Thymus (tissue), 11 donors: ENCODE results near the gene COL23A1. TPM values are rescaled to one million over a fixed set of nuclear protein-coding genes. Genes with fewer than 3 reads are reported as not detected.

ENCODE experiments used
- DNase-seq, 9 donors: peaks; one replicate each; pipeline ENCODE4 v3.0.0-alpha.2; 2013; ENCODE audit warnings: low spot score in 9 of 9, low read depth in 6 of 9, missing footprints in 1 of 9
- H3K27ac ChIP-seq, 2 donors: one replicate each; pipeline ENCODE4 v1.5.1; 2013; ENCODE audit warnings: control low read depth in 1 of 2, low read depth in 1 of 2, low read length in 1 of 2, mild to moderate bottlenecking in 1 of 2, moderate library complexity in 1 of 2
- H3K27me3 ChIP-seq, 2 donors: one replicate each; pipeline ENCODE4 v1.5.1; 2013; ENCODE audit warnings: low read length in 1 of 2; ENCODE audit not compliant: control insufficient read depth in 2 of 2, insufficient read depth in 1 of 2
- H3K36me3 ChIP-seq, 2 donors: one replicate each; pipeline ENCODE4 v1.5.1; 2013; ENCODE audit warnings: low read length in 1 of 2, mild to moderate bottlenecking in 1 of 2, moderate library complexity in 1 of 2; ENCODE audit not compliant: control insufficient read depth in 2 of 2, insufficient read depth in 2 of 2
- H3K4me1 ChIP-seq, 2 donors: one replicate each; pipeline ENCODE4 v1.5.1; 2013; ENCODE audit warnings: low read length in 2 of 2; ENCODE audit not compliant: control insufficient read depth in 2 of 2, insufficient read depth in 2 of 2
- H3K4me3 ChIP-seq, 2 donors: one replicate each; pipeline ENCODE4 v1.5.1; 2013; ENCODE audit warnings: low read length in 2 of 2, control low read depth in 1 of 2, mild to moderate bottlenecking in 1 of 2
- H3K9me3 ChIP-seq, 2 donors: one replicate each; pipeline ENCODE4 v1.5.1; 2013; ENCODE audit warnings: low read length in 1 of 2, mild to moderate bottlenecking in 1 of 2; ENCODE audit not compliant: control insufficient read depth in 2 of 2, insufficient read depth in 1 of 2
- WGBS: extraction: QIAGEN DNeasy Blood & Tissue Kit; methylation state at CpG from one replicate; pipeline ENCODE4 v1.1.7; 2013; 5-methylcytosine and 5-hydroxymethylcytosine counted together
- polyA plus RNA-seq: library from polyadenylated mRNA; stranded (reverse); fragments of 200-250 nt; gene quantifications from one replicate; pipeline ENCODE4 v1.2.3, GENCODE V29; 2013
- total RNA-seq: library from RNA; stranded (reverse); fragments of 120-200 nt; gene quantifications from one replicate; pipeline ENCODE4 v1.2.4, GENCODE V29; 2013
- donor health status: healthy.

Gene COL23A1
- total and polyA plus RNA-seq, 2 donors: 1.5 to 2.6 TPM

DNA sequence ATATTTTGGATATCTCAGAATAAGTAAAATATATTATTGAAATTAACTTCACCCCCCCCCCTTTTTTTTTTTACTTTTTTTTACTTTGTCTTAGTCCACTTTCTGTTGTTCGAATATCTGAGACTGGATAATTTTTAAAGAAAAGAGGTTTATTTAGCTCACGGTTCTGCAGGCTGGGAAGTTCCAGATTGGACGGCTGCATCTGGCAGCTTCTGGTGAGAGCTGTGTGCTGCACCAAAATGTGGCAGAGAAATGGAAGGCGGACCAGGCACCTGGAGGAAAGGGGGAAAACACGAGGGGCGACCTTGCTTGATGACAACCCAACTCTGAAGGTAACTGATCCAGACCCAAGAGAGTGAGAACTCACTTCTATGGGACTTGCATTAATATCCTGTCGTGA is 397.4 kb downstream of the COL23A1 start:
- WGBS: 97% methylated on average over 7 of the region's 7 CpGs
- H3K27me3 ChIP-seq: peaks cover 0 to 2% of the 10 kb centered on the region in 2 donors
- no peaks in the 10 kb centered on the region for H3K9me3 ChIP-seq
- no peak overlapping the region for H3K4me3 ChIP-seq
- H3K36me3 ChIP-seq: no peaks in the 10 kb centered on the region
- DNase-seq: no peak
- H3K4me1 ChIP-seq: peaks cover 2 to 16% of the 10 kb centered on the region in 2 donors
- H3K27ac ChIP-seq: no peak overlapping the region

DNA sequence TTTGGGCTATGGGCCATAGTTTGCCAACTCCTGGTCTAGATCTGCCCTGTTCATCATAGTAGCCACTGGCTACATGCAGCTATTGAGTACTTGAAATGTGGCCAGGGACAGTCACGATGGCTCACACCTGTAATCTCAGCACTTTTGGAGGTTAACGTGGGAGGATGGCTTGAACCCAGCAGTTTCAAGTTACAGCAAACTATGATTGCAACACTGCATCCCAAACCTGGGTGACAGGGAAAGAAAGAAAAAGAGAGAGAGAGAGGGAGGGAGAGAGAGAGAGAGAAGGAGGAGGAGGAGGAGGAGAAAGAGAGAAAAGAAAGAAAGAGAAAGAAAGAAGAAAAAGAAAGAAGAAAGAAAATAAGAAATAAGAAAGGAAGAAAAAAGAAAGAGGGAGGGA is 397.9 kb downstream of the COL23A1 start:
- no peak for DNase-seq

DNA sequence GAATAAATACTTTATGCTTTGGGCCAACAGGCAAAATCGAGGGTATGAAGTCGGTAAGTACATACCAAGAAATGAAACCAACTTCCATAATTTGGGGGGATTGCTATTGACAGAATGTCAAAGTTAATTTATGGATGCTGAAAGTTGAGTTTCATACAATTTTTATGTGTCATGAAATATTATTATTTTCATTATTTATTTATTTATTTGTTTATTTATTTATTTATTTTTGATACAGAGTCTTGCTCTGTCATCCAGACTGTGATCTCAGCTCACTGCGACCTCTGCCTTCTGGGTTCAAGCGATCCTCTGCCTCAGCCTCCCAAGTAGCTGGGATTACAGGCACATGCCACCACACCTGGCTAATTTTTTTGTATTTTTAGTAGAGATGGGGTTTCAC is 398.5 kb downstream of the COL23A1 start:
- Histone ChIP-seq H3K27ac (no peak overlapping the region), H3K9me3 (no peaks in the 10 kb centered on the region), H3K4me1 (peaks cover 2 to 16% of the 10 kb centered on the region in 2 donors), H3K4me3 (no peak overlapping the region), H3K27me3 (peaks cover 0 to 2% of the 10 kb centered on the region in 2 donors), H3K36me3 (no peaks in the 10 kb centered on the region)
- 85% methylated on average over 4 of the region's 4 CpGs for WGBS
- DNase-seq: no peak

More for the DNA sequence above, 397.9 kb downstream of the COL23A1 start:
- 95% methylated on average over 2 of the region's 2 CpGs for WGBS
- no peaks in the 10 kb centered on the region for H3K36me3 ChIP-seq
- peaks cover 0 to 2% of the 10 kb centered on the region in 2 donors for H3K27me3 ChIP-seq
- H3K9me3 ChIP-seq: no peaks in the 10 kb centered on the region
- peaks cover 2 to 16% of the 10 kb centered on the region in 2 donors for H3K4me1 ChIP-seq
- no peak overlapping the region for H3K4me3 ChIP-seq
- no peak overlapping the region for H3K27ac ChIP-seq

DNA sequence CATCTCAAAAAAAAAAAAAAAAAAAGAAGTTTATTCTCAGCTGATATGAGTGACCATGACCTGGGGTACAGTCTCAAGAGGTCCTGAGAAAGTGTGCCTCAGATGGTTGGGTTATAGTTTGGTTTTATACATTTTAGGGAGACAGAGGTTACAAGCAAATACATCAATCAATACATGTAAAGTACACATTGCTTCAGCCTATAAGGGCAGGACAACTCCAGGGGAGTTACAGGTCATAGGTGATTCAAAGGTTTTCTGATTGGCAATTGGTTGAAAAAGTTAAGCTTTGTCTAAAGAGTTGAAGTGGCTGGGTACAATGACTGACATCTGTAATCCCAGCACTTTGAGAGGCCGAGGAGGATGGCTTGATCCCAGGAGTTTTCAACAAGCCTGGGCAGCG is 400.8 kb downstream of the COL23A1 start:
- H3K36me3 ChIP-seq: no peaks in the 10 kb centered on the region
- DNase-seq: no peak
- no peak overlapping the region for H3K27ac ChIP-seq
- H3K4me1 ChIP-seq: peaks cover 2 to 12% of the 10 kb centered on the region in 2 donors
- no peak overlapping the region for H3K4me3 ChIP-seq
- WGBS: 74% methylated on average over 2 of the region's 2 CpGs
- H3K27me3 ChIP-seq: peaks cover 0 to 2% of the 10 kb centered on the region in 2 donors
- no peaks in the 10 kb centered on the region for H3K9me3 ChIP-seq

Other genes starting within 250 kb of the COL23A1 start
- gene CLK4, start 36.7 kb upstream of the COL23A1 start, total RNA-seq: 58.0 TPM
- gene CLK4, start 36.7 kb upstream of the COL23A1 start, polyA plus RNA-seq: 103 TPM
- gene ZNF354A, start 140.3 kb upstream of the COL23A1 start, total RNA-seq: 9.3 TPM
- gene ZNF354A, start 140.3 kb upstream of the COL23A1 start, polyA plus RNA-seq: 21.7 TPM